ENCODE measurements around the gene GPR55.

The GPR55 gene

DNA sequence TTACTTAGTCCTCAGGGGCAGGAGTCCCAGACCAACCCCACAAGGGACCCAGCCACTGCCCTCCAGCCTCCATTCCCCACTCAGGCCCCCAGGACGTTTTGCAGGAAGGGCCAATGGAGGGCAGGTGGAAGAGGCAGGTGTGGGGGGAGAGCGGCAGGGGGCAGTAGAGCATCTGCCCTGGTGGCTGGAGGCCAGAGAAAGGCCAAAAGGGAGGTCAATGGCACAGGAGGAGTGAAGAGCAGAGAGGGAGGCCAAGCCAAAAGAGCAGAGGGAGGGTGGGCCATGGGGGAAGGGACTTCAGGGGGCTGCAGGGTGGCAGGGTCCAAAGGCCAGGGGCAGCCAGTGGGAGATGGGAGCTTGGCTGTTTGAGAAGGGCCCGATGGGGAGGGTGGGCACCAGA lies 17.3 kb upstream of the GPR55 start:
- no peaks in the 10 kb centered on the region for H3K4me1 Mint-ChIP-seq
- no peaks in the 10 kb centered on the region for H3K36me3 Mint-ChIP-seq (ENCODE audit: low read depth)
- no peak overlapping the region for H3K4me3 Mint-ChIP-seq
- TF ChIP-seq, protein P1, sequence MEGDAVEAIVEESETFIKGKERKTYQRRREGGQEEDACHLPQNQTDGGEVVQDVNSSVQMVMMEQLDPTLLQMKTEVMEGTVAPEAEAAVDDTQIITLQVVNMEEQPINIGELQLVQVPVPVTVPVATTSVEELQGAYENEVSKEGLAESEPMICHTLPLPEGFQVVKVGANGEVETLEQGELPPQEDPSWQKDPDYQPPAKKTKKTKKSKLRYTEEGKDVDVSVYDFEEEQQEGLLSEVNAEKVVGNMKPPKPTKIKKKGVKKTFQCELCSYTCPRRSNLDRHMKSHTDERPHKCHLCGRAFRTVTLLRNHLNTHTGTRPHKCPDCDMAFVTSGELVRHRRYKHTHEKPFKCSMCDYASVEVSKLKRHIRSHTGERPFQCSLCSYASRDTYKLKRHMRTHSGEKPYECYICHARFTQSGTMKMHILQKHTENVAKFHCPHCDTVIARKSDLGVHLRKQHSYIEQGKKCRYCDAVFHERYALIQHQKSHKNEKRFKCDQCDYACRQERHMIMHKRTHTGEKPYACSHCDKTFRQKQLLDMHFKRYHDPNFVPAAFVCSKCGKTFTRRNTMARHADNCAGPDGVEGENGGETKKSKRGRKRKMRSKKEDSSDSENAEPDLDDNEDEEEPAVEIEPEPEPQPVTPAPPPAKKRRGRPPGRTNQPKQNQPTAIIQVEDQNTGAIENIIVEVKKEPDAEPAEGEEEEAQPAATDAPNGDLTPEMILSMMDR (IDR thresholded peaks at IDR 0.05; ENCODE audit: unreplicated experiment in 3 of 3): no peak
- no peak overlapping the region for H3K27ac Mint-ChIP-seq
- H3K27me3 Mint-ChIP-seq (ENCODE audit: low read depth): peaks cover 12% of the 10 kb centered on the region
- H3K9me3 Mint-ChIP-seq: peaks cover 2% of the 10 kb centered on the region

DNA sequence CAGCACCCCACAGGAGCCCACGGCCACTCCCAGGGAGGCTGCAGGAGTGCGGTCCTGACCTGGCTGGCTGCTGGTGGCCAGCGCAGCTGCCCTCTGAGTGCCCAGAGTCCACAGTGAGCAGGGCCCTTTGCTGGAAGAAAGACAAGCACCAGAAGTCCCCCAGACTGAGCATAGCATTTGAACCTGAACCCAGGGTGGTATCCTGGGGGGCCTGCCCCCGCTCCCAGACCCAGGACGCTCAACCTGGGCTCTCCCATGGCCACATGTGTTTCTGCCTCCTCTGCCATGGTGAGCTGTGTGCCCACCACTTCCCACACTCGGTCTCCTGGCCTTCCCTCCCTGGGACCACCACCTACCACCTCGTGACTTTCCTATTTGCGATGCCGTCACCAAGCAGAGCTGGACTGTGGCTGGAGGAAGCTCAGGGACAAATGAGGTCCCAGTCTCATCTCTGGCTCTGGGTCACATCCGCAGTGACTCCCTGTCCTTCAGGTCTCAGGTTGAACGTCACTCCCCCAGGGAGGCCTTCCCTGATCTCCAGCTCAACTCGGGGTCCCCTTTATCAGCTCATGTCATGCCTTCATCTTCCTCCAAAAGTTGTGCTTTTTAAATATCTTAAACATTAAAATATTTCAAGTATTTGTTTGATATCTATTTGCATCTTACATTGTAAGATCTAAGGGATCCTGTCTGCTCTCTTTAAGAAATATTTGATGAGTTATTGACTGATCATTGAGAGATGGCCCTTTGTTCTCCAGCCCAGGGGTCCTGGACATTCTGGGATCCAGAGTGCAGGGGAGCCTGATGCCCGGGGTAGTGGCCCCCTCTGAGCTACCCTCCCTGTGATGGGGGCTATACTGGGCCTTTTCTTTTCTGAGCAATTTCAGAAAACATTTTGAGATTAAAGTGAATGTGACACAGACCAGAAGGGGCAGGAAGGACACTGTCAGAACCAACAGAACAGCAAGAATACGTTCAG lies 16.4 kb upstream of the GPR55 start:
- H3K9me3 Mint-ChIP-seq: peaks cover 2% of the 10 kb centered on the region
- TF ChIP-seq, protein P1 (IDR thresholded peaks at IDR 0.05; ENCODE audit: unreplicated experiment in 3 of 3): no peak
- H3K27ac Mint-ChIP-seq: no peak overlapping the region
- H3K4me3 Mint-ChIP-seq: no peak overlapping the region
- peaks cover 12% of the 10 kb centered on the region for H3K27me3 Mint-ChIP-seq (ENCODE audit: low read depth)
- H3K4me1 Mint-ChIP-seq: no peaks in the 10 kb centered on the region
- H3K36me3 Mint-ChIP-seq (ENCODE audit: low read depth): no peaks in the 10 kb centered on the region

DNA sequence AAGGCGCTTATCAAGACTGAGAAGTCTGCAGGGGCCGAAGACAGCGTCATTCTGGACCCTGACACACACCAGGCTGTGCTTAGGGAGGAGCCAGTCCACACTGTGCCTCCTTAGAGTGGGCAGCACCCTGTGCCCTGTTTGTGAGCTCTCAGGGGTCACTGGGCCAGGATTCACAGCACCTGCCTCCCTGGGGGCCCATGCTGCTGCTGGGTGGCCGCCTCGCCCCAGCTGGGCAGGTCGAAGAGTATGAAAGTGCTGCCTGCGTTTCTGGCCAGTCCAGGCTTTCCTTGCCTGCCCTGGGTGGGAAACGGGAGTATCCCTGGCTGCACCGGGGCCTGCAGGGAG lies 15.4 kb upstream of the GPR55 start:
- Mint-ChIP-seq H3K27ac (no peak overlapping the region), H3K9me3 (peaks cover 7% of the 10 kb centered on the region), H3K4me1 (no peaks in the 10 kb centered on the region), H3K4me3 (no peak overlapping the region), H3K27me3 (ENCODE audit: low read depth) (peaks cover 12% of the 10 kb centered on the region), H3K36me3 (ENCODE audit: low read depth) (no peaks in the 10 kb centered on the region)
- TF ChIP-seq, protein P1 (IDR thresholded peaks at IDR 0.05; ENCODE audit: unreplicated experiment in 3 of 3): no peak

DNA sequence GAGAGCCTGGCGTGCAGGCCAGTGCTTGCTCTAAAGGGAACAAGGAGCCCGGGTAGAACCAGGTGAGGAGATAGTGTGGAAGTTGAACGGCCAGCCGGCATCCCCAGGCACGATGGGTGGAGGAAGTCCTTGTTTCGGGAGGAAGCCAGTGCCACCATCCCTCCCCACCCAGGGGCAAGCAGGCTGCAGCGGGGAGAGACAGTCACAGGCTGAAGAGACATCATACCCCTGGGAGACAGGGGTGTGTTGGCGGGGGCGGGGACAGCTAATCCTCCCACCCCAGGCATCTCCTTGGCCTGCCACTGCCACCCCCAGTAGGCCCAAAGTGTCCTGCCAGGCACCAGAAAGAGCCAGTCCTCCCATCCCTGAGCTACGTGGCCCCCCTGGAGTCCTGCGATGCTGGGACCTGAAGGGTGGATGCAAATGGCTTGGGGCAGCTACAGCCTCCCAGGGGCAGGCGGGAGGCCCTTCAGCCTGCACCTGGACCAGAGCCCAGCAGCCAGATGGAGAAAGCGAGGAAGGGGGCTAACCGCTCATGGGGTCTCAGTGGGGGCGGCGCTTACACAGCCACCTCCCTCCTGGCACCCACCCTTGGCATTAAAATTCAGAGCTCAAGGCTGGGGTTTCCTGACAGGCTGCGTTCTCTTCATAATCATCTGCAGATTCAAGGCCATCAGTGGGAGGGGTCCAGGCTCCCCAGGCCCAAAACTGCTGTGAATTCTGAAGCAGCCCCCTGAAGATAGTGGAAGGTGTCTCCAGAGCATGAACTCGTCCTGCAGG lies 14.8 kb upstream of the GPR55 start:
- no peaks in the 10 kb centered on the region for H3K36me3 Mint-ChIP-seq (ENCODE audit: low read depth)
- peaks cover 12% of the 10 kb centered on the region for H3K27me3 Mint-ChIP-seq (ENCODE audit: low read depth)
- peaks cover 9% of the 10 kb centered on the region for H3K9me3 Mint-ChIP-seq

DNA sequence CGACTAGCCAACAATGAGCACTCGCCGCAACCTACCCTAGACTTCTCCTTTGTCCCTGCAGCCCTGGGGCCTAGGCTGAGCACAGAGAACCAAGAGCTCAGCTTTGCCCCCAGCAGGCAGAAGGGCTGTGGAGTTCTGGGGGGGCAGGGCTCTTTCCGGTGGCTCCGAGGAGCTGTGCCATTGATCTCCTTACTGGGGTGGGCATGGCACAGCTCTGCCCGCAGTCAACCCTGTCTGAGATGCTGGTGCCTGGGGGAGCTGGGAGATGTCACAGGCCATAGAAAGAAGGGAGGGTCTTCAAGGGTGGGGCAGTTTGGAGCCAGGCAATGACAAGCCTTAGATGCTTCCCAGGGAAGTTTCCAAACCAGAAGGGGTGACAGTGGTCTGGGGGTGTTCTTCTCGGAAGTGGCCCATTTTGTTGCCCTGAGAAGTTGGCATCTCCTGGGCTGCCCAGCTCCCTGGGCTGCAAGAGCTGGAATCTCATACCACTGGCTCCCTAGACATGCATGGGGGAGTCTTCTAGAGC lies 14.1 kb upstream of the GPR55 start:
- TF ChIP-seq, protein P1 (IDR thresholded peaks at IDR 0.05; ENCODE audit: unreplicated experiment in 3 of 3): no peak
- H3K36me3 Mint-ChIP-seq (ENCODE audit: low read depth): no peaks in the 10 kb centered on the region
- no peak overlapping the region for H3K4me3 Mint-ChIP-seq
- H3K27ac Mint-ChIP-seq: no peak overlapping the region
- H3K27me3 Mint-ChIP-seq (ENCODE audit: low read depth): peaks cover 13% of the 10 kb centered on the region
- peaks cover 9% of the 10 kb centered on the region for H3K9me3 Mint-ChIP-seq
- H3K4me1 Mint-ChIP-seq: no peaks in the 10 kb centered on the region

More for the DNA sequence above, 14.8 kb upstream of the GPR55 start:
- TF ChIP-seq, protein P1 (IDR thresholded peaks at IDR 0.05; ENCODE audit: unreplicated experiment in 3 of 3): no peak
- Mint-ChIP-seq H3K27ac (no peak overlapping the region), H3K4me1 (no peaks in the 10 kb centered on the region), H3K4me3 (no peak overlapping the region)

Data from nephron (organoid).